CMK (cell line): Measurements from ENCODE around the gene FILIP1L.

ENCODE experiments used
- DNase-seq: peaks from one replicate; pipeline ENCODE4 v3.0.0-alpha.2; 2010; ENCODE audit warnings: low read depth

FILIP1L gene

DNA sequence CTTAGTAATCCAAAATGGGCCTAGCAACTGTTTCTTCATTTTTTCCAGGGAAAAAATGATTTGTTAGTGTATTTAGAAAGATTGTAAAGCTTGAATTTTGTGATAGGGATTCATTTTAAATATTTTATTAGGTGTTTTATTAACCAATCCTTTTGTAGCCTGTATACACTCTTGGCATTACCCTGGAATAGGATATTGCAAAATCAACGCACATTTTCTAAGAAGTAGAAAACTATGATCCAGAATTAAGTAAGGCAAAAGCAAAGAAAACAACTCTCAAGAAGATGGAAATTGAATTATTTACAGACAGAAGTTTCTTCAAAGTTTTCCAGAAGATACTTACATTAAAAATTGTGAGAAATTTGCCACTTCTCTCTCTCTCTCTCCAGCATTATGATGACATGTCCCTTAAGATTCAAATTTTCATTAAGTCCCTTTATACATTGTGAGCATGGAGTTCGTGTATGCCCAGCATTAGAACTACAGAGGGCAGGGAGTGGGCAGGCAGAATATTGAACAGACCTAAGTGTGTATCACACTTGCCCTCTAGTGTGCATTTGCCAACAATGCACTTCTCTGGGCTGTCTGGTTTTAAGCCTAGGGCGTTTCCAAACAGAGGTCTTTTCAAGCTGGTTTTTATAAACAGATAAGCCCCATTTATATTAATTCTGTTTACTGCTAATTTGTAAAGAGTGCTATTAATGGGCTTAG, 325.1 kb downstream of the FILIP1L start:
- DNase-seq = no peak
